GM12878 (cell line): ENCODE results near the gene RPS15A. TPM values are rescaled to one million over a fixed set of nuclear protein-coding genes. Genes with fewer than 3 reads are reported as not detected.

Experiments
- polyA plus RNA-seq, 11 experiments: library from polyadenylated mRNA; depleted of rRNA in 4 of 11; unstranded in 6 of 11; stranded (reverse) in 5 of 11; fragments of >200 nt; fragmentation: Nextera tagmentation in 4 of 11; fragmentation: Illumina TruSeq in 1 of 11; extraction: Ambion mirVana in 4 of 11; extraction: Trizol in 1 of 11; gene quantifications; 1 replicate in 1 of 11; 2 replicates in 10 of 11; pipeline versions ENCODE4 v1.2.1 to v1.2.3, GENCODE V29; 2011 to 2016; ENCODE audit warnings: inconsistent platforms in 2 of 11, missing spikeins in 2 of 11, low read depth in 1 of 11
- total RNA-seq, 4 experiments: library from RNA; depleted of rRNA in 3 of 4; stranded (reverse); fragments of >200 nt in 3 of 4; fragmentation: Illumina TruSeq in 1 of 4; extraction: Trizol in 1 of 4; gene quantifications; 2 replicates each; pipeline versions ENCODE4 v1.2.1 to v1.2.3, GENCODE V29; 2013 to 2021

RPS15A gene
- total and polyA plus RNA-seq, 10 of the 15 experiments (the other 5 are each of a cell fraction or from before 2014, with no cell fraction given) = 1,566 to 6,408 (median 2,999) TPM

Other genes starting within 250 kb of the RPS15A start
- 74.9 and 75.9 TPM in 2 replicates for gene NOMO2, start 228.2 kb downstream of the RPS15A start, total RNA-seq (2014; rRNA removed)
- gene NOMO2, start 228.2 kb downstream of the RPS15A start, total RNA-seq (2014; rRNA removed; fragmentation: Illumina TruSeq; extraction: Trizol) = 53.6 and 59.3 TPM in 2 replicates
- 97.6 and 101 TPM in 2 replicates for gene NOMO2, start 228.2 kb downstream of the RPS15A start, total RNA-seq (2021)
- gene NOMO2, start 228.2 kb downstream of the RPS15A start, polyA plus RNA-seq (2011; rRNA removed) = 29.3 and 71.4 TPM in 2 replicates
- gene NOMO2, start 228.2 kb downstream of the RPS15A start, polyA plus RNA-seq (2014; fragmentation: Illumina TruSeq; extraction: Trizol) = 70.0 and 83.8 TPM in 2 replicates
- 10 to 100 TPM; 30.2 to 42.7 TPM for gene NOMO2, start 228.2 kb downstream of the RPS15A start, polyA plus RNA-seq (2014; fragmentation: Nextera tagmentation; extraction: Ambion mirVana)
- 47.8 and 64.1 TPM in 2 replicates for gene NOMO2, start 228.2 kb downstream of the RPS15A start, polyA plus RNA-seq (2014; rRNA removed)
- 100 to 1,000 TPM; 105 to 110 TPM for gene NOMO2, start 228.2 kb downstream of the RPS15A start, polyA plus RNA-seq (2016; fragmentation: Nextera tagmentation; extraction: Ambion mirVana)
- 174 and 216 TPM in 2 replicates for gene ARL6IP1, start 11.2 kb upstream of the RPS15A start, total RNA-seq (2014; rRNA removed)
- 127 and 130 TPM in 2 replicates for gene ARL6IP1, start 11.2 kb upstream of the RPS15A start, total RNA-seq (2014; rRNA removed; fragmentation: Illumina TruSeq; extraction: Trizol)
- gene ARL6IP1, start 11.2 kb upstream of the RPS15A start, total RNA-seq (2021) = 99.3 and 107 TPM in 2 replicates
- gene ARL6IP1, start 11.2 kb upstream of the RPS15A start, polyA plus RNA-seq (2011; rRNA removed) = 269 and 375 TPM in 2 replicates
- 154 and 197 TPM in 2 replicates for gene ARL6IP1, start 11.2 kb upstream of the RPS15A start, polyA plus RNA-seq (2014; fragmentation: Illumina TruSeq; extraction: Trizol)
- gene ARL6IP1, start 11.2 kb upstream of the RPS15A start, polyA plus RNA-seq (2014; fragmentation: Nextera tagmentation; extraction: Ambion mirVana) = 100 to 1,000 TPM; 219 to 334 TPM
- gene ARL6IP1, start 11.2 kb upstream of the RPS15A start, polyA plus RNA-seq (2014; rRNA removed) = 106 and 110 TPM in 2 replicates
- gene ARL6IP1, start 11.2 kb upstream of the RPS15A start, polyA plus RNA-seq (2016; fragmentation: Nextera tagmentation; extraction: Ambion mirVana) = 100 to 1,000 TPM; 263 to 264 TPM
- gene SMG1, start 136.1 kb upstream of the RPS15A start, total RNA-seq (2014; rRNA removed) = 41.4 and 42.9 TPM in 2 replicates
- 41.1 and 47.2 TPM in 2 replicates for gene SMG1, start 136.1 kb upstream of the RPS15A start, total RNA-seq (2014; rRNA removed; fragmentation: Illumina TruSeq; extraction: Trizol)
- gene SMG1, start 136.1 kb upstream of the RPS15A start, total RNA-seq (2021) = 66.7 and 66.8 TPM in 2 replicates
- 55.2 and 66.4 TPM in 2 replicates for gene SMG1, start 136.1 kb upstream of the RPS15A start, polyA plus RNA-seq (2011; rRNA removed)
- 44.8 and 49.5 TPM in 2 replicates for gene SMG1, start 136.1 kb upstream of the RPS15A start, polyA plus RNA-seq (2014; fragmentation: Illumina TruSeq; extraction: Trizol)
- gene SMG1, start 136.1 kb upstream of the RPS15A start, polyA plus RNA-seq (2014; fragmentation: Nextera tagmentation; extraction: Ambion mirVana) = 1 to 10 TPM; 3.9 to 4.2 TPM
- 28.3 and 32.8 TPM in 2 replicates for gene SMG1, start 136.1 kb upstream of the RPS15A start, polyA plus RNA-seq (2014; rRNA removed)
- 10 to 100 TPM; 19.8 to 22.9 TPM for gene SMG1, start 136.1 kb upstream of the RPS15A start, polyA plus RNA-seq (2016; fragmentation: Nextera tagmentation; extraction: Ambion mirVana)
- not detected in 2 replicates for gene TMC7, start 193.6 kb upstream of the RPS15A start, total RNA-seq (2014; rRNA removed)
- gene TMC7, start 193.6 kb upstream of the RPS15A start, total RNA-seq (2014; rRNA removed; fragmentation: Illumina TruSeq; extraction: Trizol) = not detected in 2 replicates
- not detected in 2 replicates for gene TMC7, start 193.6 kb upstream of the RPS15A start, total RNA-seq (2021)
- not detected in 2 replicates for gene TMC7, start 193.6 kb upstream of the RPS15A start, polyA plus RNA-seq (2011; rRNA removed)
- gene TMC7, start 193.6 kb upstream of the RPS15A start, polyA plus RNA-seq (2014; fragmentation: Illumina TruSeq; extraction: Trizol) = 0.14 TPM in 1 of 2 replicates, not detected in the other
- gene TMC7, start 193.6 kb upstream of the RPS15A start, polyA plus RNA-seq (2014; fragmentation: Nextera tagmentation; extraction: Ambion mirVana) = not detected
- not detected in 2 replicates for gene TMC7, start 193.6 kb upstream of the RPS15A start, polyA plus RNA-seq (2014; rRNA removed)
- gene TMC7, start 193.6 kb upstream of the RPS15A start, polyA plus RNA-seq (2016; fragmentation: Nextera tagmentation; extraction: Ambion mirVana) = under 1 TPM in 1 of 2 experiments, not detected in 1; 0.15 TPM